Endothelial cell of umbilical vein (primary cell): Measurements from ENCODE around the gene DNAJC3. TPM values are rescaled to one million over a fixed set of nuclear protein-coding genes. Genes with fewer than 3 reads are reported as not detected.

Experiments
- BruUV-seq: library from RNA; stranded (reverse); fragments of 400-500 nt; replicated peaks from 2 replicates; lab custom pipeline; 2021; lab: Mats Ljungman, UMichigan
- CTCF ChIA-PET: fragments of 300-600, 350-600 bp; sonication (Branson Sonifier 250); formaldehyde crosslinking; loops from one replicate; lab custom pipeline; 2021; ENCODE audit warnings: antibody characterized with exemption, inconsistent platforms; lab: Charles Lee
- POLR2A ChIA-PET: fragments of 300-600, 350-600 bp; sonication (Branson Sonifier 250); formaldehyde crosslinking; loops from one replicate; lab custom pipeline; 2021; ENCODE audit warnings: antibody characterized with exemption, inconsistent platforms; lab: Charles Lee
- DNase-seq: peaks from one replicate; pipeline ENCODE4 v3.0.0-alpha.2; 2011; ENCODE audit warnings: low read depth, low spot score
- FAIRE-seq: peaks from 2 replicates; lab custom pipeline; 2011; peaks lifted over from hg19 to GRCh38; lab: Jason Lieb, UNC
- H2AFZ ChIP-seq: 2 replicates; pipeline ENCODE4 v1.6.0; 2012; ENCODE audit warnings: low read depth, low read length, control low read depth, inconsistent platforms
- H3K27ac ChIP-seq: 2 replicates; pipeline ENCODE4 v1.5.1; 2011; ENCODE audit warnings: low read depth, mild to moderate bottlenecking, control low read depth, low read length, moderate library complexity; ENCODE audit not compliant: insufficient read depth
- H3K27me3 ChIP-seq, 2 experiments: 2 replicates each; pipeline versions ENCODE4 v1.6.0 to v1.6.1; 2011; ENCODE audit warnings: low read length in 2 of 2, mixed read lengths in 1 of 2; ENCODE audit not compliant: control insufficient read depth in 2 of 2, insufficient read depth in 2 of 2
- H3K36me3 ChIP-seq, 2 experiments: 2 replicates in 1 of 2; 3 replicates in 1 of 2; pipeline ENCODE4 v1.5.1; 2011; ENCODE audit warnings: low read length in 2 of 2, mild to moderate bottlenecking in 1 of 2, moderate library complexity in 1 of 2; ENCODE audit not compliant: control insufficient read depth in 2 of 2, insufficient read depth in 2 of 2; ENCODE audit errors: extremely low read depth in 1 of 2
- H3K4me1 ChIP-seq: 3 replicates; pipeline ENCODE4 v1.5.1; 2011; ENCODE audit warnings: mild to moderate bottlenecking, low read length; ENCODE audit not compliant: control insufficient read depth, insufficient read depth; ENCODE audit errors: extremely low read depth
- H3K4me2 ChIP-seq: 2 replicates; pipeline ENCODE4 v1.6.1; 2011; ENCODE audit warnings: low read length, control low read depth, mixed read lengths; ENCODE audit not compliant: insufficient read depth
- H3K4me3 ChIP-seq, 3 experiments: fragments of 200-600 bp in 1 of 3; sonication (generic), shearing (Covaris generic) in 1 of 3; replicated peaks in 1 of 3; 2 replicates each; pipeline ENCODE4 v1.5.1; 2011 to 2016; ENCODE audit warnings: control low read depth in 3 of 3, low read length in 3 of 3, mild to moderate bottlenecking in 2 of 3, inconsistent platforms in 1 of 3, low read depth in 1 of 3, moderate library complexity in 1 of 3; ENCODE audit not compliant: insufficient read depth in 1 of 3
- H3K79me2 ChIP-seq: 2 replicates; pipeline ENCODE4 v1.6.0; 2012; ENCODE audit warnings: low read length, inconsistent platforms; ENCODE audit not compliant: control insufficient read depth, insufficient read depth
- H3K9ac ChIP-seq: replicated peaks from 2 replicates; pipeline ENCODE3; 2011; ENCODE audit warnings: low read length, control low read depth; ENCODE audit not compliant: insufficient read depth; ENCODE audit errors: extremely low read depth
- H3K9me1 ChIP-seq: replicated peaks from 3 replicates; pipeline ENCODE4 v1.6.0; 2011; ENCODE audit warnings: mild to moderate bottlenecking, low read length; ENCODE audit not compliant: control insufficient read depth, insufficient read depth; ENCODE audit errors: extremely low read depth
- H3K9me3 ChIP-seq: replicated peaks from 2 replicates; pipeline ENCODE4 v1.5.1; 2012; ENCODE audit warnings: low read length, inconsistent platforms; ENCODE audit not compliant: control insufficient read depth, insufficient read depth
- H4K20me1 ChIP-seq: replicated peaks from 2 replicates; pipeline ENCODE3; 2011; ENCODE audit warnings: mild to moderate bottlenecking, low read length; ENCODE audit not compliant: control insufficient read depth, insufficient read depth; ENCODE audit errors: extremely low read depth
- FOS ChIP-seq: IDR thresholded peaks from 2 replicates; pipeline ENCODE4 v1.6.1; 2011; ENCODE audit warnings: mild to moderate bottlenecking, low read length, moderate library complexity, borderline replicate concordance; ENCODE audit not compliant: insufficient read depth
- GATA2 ChIP-seq: IDR thresholded peaks from 2 replicates; pipeline ENCODE4 v1.7.0; 2011; ENCODE audit warnings: low read depth, mild to moderate bottlenecking, moderate library complexity, mixed read lengths, low read length; ENCODE audit not compliant: insufficient read length, insufficient read depth
- JUN ChIP-seq: IDR thresholded peaks from 2 replicates; pipeline ENCODE4 v1.6.1; 2011; ENCODE audit warnings: borderline replicate concordance, low read depth; ENCODE audit not compliant: insufficient read length, insufficient read depth
- MAX ChIP-seq: IDR thresholded peaks from 2 replicates; pipeline ENCODE4 v1.6.1; 2011; ENCODE audit not compliant: insufficient read depth, insufficient read length
- POLR2A ChIP-seq: IDR thresholded peaks from 2 replicates; pipeline ENCODE4 v1.6.1; 2012; ENCODE audit warnings: low read depth, mild to moderate bottlenecking, control low read depth, low read length
- POLR2AphosphoS5 ChIP-seq: IDR thresholded peaks from 2 replicates; pipeline ENCODE4 v1.6.1; 2012; ENCODE audit warnings: low read depth, mild to moderate bottlenecking, control low read depth, low read length, moderate library complexity; ENCODE audit not compliant: insufficient read depth
- dilution Hi-C: fragments of 300-500 bp; cut with MboI; formaldehyde crosslinking; loops from one replicate; pipeline ENCODE4 v1.15.0; 2019; ENCODE audit warnings: low sequenced_read_pairs; ENCODE audit not compliant: extremely low pct_ligation_motif_present
- intact Hi-C: fragments of 100-400 bp; cut with micrococcal nuclease; formaldehyde crosslinking; loops from one replicate; pipeline ENCODE4 v1.10.0; 2022
- polyA plus RNA-seq, 4 experiments: library from polyadenylated mRNA; depleted of rRNA in 3 of 4; stranded (reverse) in 3 of 4; unstranded in 1 of 4; fragments of >200 nt; gene quantifications; 2 replicates each; pipeline versions ENCODE4 v1.2.1 to v1.2.3, GENCODE V29; 2011 to 2012; ENCODE audit warnings: missing spikeins in 1 of 4
- total RNA-seq: library from RNA; stranded (reverse); gene quantifications from 2 replicates; pipeline ENCODE4 v1.2.3, GENCODE V29; 2021
- TF ChIP-seq, protein P1 (sequence below), 2 donors: IDR thresholded peaks; 1 replicate in 1 of 2; 2 replicates in 1 of 2; pipeline ENCODE4 v1.5.1; 2011; ENCODE audit warnings: low read length in 2 of 2, mild to moderate bottlenecking in 2 of 2, moderate library complexity in 2 of 2, control low read depth in 1 of 2, inconsistent platforms in 1 of 2, low read depth in 1 of 2; ENCODE audit not compliant: insufficient read depth in 1 of 2; ENCODE audit errors: extremely low read depth in 1 of 2

Gene DNAJC3
- total and polyA plus RNA-seq, 2 donors (not counting 3 experiments of a cell fraction or from before 2014, with no cell fraction given) = 17.0 to 51.2 TPM

DNA sequence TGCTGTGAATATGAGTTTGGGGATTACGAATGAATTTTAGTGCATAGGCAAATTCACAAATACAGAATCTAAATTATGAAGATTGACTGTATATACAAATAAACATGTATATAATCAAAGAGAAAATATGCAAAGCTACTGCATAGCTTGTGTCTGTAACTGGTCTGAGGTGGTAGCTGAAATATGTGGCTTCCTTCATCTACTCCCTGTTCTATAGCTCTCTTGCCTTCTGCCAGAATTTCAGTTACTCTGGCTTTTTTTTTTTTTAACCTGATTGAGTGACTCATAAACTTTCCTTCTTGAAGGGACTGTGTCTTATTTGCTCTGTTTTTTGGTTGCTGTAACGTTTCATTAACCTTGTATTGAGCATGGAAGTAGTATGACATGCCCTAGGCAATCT, 26.6 kb downstream of the DNAJC3 start:
- Histone ChIP-seq H3K4me3 (no peak overlapping the region), H3K27me3 (no peaks in the 10 kb centered on the region), H3K4me2 (no peak overlapping the region), H3K9ac (no peak overlapping the region), H3K36me3 (no peaks in the 10 kb centered on the region), H3K27ac (no peak overlapping the region), H3K4me1 (no peaks in the 10 kb centered on the region), H2AFZ (no peak overlapping the region), H3K9me3 (no peaks in the 10 kb centered on the region), H3K79me2 (peaks cover 63% of the 10 kb centered on the region), H4K20me1 (peaks cover 5% of the 10 kb centered on the region), H3K9me1 (no peaks in the 10 kb centered on the region)
- CTCF ChIA-PET = interaction anchor here (1.3 to 3.9 kb wide), 4 partner anchors 27 to 130 kb away, joined by 3 to 26 read pairs (median 10); partner anchors contain the start of gene DNAJC3
- DNase-seq (no peak), FAIRE-seq (no peak)
- intact Hi-C loops = no loop called here
- POLR2A ChIA-PET = interaction anchor here (0.6 kb wide), 1 partner anchor 27 kb away, joined by 5 read pairs; the partner anchor contains the start of gene DNAJC3
- TF ChIP-seq MAX (no peak), POLR2AphosphoS5 (no peak), POLR2A (no peak), FOS (no peak), JUN (no peak), GATA2 (no peak)
- TF ChIP-seq, protein P1, sequence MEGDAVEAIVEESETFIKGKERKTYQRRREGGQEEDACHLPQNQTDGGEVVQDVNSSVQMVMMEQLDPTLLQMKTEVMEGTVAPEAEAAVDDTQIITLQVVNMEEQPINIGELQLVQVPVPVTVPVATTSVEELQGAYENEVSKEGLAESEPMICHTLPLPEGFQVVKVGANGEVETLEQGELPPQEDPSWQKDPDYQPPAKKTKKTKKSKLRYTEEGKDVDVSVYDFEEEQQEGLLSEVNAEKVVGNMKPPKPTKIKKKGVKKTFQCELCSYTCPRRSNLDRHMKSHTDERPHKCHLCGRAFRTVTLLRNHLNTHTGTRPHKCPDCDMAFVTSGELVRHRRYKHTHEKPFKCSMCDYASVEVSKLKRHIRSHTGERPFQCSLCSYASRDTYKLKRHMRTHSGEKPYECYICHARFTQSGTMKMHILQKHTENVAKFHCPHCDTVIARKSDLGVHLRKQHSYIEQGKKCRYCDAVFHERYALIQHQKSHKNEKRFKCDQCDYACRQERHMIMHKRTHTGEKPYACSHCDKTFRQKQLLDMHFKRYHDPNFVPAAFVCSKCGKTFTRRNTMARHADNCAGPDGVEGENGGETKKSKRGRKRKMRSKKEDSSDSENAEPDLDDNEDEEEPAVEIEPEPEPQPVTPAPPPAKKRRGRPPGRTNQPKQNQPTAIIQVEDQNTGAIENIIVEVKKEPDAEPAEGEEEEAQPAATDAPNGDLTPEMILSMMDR (IDR thresholded peaks at IDR 0.05; ENCODE audit: extremely low read depth in 1 of 2, insufficient read depth in 1 of 2, low read depth in 1 of 2, low read length in 2 of 2) = no peak
- no TSS peak for BruUV-seq
- dilution Hi-C loops = no loop called here
